ENCODE data around the gene MAP3K10. TPM values are rescaled to one million over a fixed set of nuclear protein-coding genes. Genes with fewer than 3 reads are reported as not detected.

The MAP3K10 gene
- total and polyA plus RNA-seq, 2 of the 4 experiments (the other 2 are of a cell fraction): 1.8 to 5.5 TPM

DNA sequence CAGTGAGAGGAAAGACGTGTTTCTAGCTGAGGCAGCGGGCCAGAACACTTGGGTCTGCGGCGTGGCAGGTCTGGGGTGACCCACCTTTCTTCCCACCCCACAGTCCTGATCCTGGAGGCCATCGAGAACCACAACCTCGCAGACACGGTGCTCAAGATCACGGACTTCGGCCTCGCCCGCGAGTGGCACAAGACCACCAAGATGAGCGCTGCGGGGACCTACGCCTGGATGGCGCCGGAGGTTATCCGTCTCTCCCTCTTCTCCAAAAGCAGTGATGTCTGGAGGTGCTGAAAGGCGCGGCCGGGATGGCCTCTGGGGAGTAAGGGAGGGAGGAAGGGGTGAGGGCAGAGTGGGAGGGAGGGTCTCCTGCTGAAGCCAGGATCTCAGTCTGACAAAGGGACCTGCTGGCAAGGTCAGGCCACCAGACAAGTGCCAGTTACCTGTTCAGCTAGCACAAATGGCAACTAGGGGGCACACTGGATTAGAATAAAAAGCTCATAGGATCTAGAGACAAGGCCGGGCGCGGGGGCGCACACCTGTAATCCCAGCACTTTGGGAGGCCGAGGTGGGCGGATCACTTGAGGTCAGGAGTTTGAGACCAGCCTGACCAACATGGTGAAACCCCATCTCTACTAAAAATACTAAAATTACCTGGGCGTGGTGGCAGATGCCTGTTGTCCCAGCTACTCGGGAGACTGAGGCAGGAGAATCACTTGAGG lies 7.2 kb downstream of the MAP3K10 start:
- Histone ChIP-seq H2BK120ac (ENCODE audit: low read depth, low read length) (no peak overlapping the region), H3K4me2 (ENCODE audit: low read depth, low read length) (no peak overlapping the region), H3K79me1 (ENCODE audit: low read depth in 1 of 2, low read length in 2 of 2) (peaks cover 0 to 13% of the 10 kb centered on the region in 2 experiments; a peak in 3 of 4 replicates), H3K4ac (ENCODE audit: low read depth, low read length) (no peak overlapping the region), H3K36me3 (ENCODE audit: control insufficient read depth, insufficient read depth, low read length) (peaks cover 14% of the 10 kb centered on the region), H3K18ac (ENCODE audit: low read depth, low read length) (no peak overlapping the region), H4K20me1 (ENCODE audit: insufficient read depth, low read length) (no peaks in the 10 kb centered on the region), H4K91ac (ENCODE audit: insufficient read depth, low read depth, low read length) (no peak overlapping the region), H2BK15ac (ENCODE audit: low read depth, low read length) (no peak overlapping the region), H3K4me3 (ENCODE audit: insufficient read depth, low read depth, low read length) (no peak overlapping the region), H3K9ac (ENCODE audit: low read depth, low read length) (no peak overlapping the region), H3K14ac (replicated peaks; ENCODE audit: low read depth, low read length) (no peak overlapping the region), H2AK9ac (replicated peaks; ENCODE audit: low read depth, low read length, poor library complexity) (no peak overlapping the region), H3K56ac (ENCODE audit: extremely low read depth, insufficient read depth, low read length) (no peak overlapping the region), H2BK5ac (ENCODE audit: low read depth, low read length, poor library complexity, severe bottlenecking) (no peak overlapping the region), H3K27ac (ENCODE audit: insufficient read depth, low read length) (no peak overlapping the region), H3K27me3 (ENCODE audit: control insufficient read depth, insufficient read depth, low read length) (no peaks in the 10 kb centered on the region), H3K4me1 (ENCODE audit: control insufficient read depth, insufficient read depth, low read length) (no peaks in the 10 kb centered on the region), H2BK20ac (ENCODE audit: low read depth, low read length) (no peak overlapping the region), H3K23ac (ENCODE audit: low read depth, low read length) (no peak overlapping the region), H3K9me1 (ENCODE audit: insufficient read depth, low read length) (peaks cover 5% of the 10 kb centered on the region), H4K8ac (ENCODE audit: low read depth in 2 of 2, low read length in 2 of 2) (no peak overlapping the region), H2AK5ac (ENCODE audit: low read depth, low read length) (no peak overlapping the region), H2AFZ (replicated peaks; ENCODE audit: low read length, poor library complexity) (no peak overlapping the region), H4K5ac (ENCODE audit: low read depth, low read length) (no peak overlapping the region), H3K9me3 (ENCODE audit: control insufficient read depth, insufficient read depth, low read length) (no peaks in the 10 kb centered on the region)
- in situ Hi-C loops (cut with MboI; ENCODE audit: low sequenced_read_pairs) (no loop called here), intact Hi-C loops (cut with micrococcal nuclease) (no loop called here), dilution Hi-C loops (cut with HindIII; ENCODE audit: low sequenced_read_pairs, unreplicated experiment) (no loop called here)
- CTCF ChIA-PET: no interaction called here
- POLR2A ChIA-PET (ENCODE audit: unreplicated experiment): no interaction called here
- ATAC-seq (ENCODE audit: low read depth) (no peak), DNase-seq (no peak)
- TF ChIP-seq, protein P1, sequence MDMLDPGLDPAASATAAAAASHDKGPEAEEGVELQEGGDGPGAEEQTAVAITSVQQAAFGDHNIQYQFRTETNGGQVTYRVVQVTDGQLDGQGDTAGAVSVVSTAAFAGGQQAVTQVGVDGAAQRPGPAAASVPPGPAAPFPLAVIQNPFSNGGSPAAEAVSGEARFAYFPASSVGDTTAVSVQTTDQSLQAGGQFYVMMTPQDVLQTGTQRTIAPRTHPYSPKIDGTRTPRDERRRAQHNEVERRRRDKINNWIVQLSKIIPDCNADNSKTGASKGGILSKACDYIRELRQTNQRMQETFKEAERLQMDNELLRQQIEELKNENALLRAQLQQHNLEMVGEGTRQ (IDR thresholded peaks at IDR 0.05; ENCODE audit: low read depth, low read length): no peak
- TF ChIP-seq BHLHE40 (IDR thresholded peaks at IDR 0.05; ENCODE audit: low read depth, low read length) (no peak), POLR2A (IDR thresholded peaks at IDR 0.05; ENCODE audit: low read depth, low read length) (no peak), MXI1 (IDR thresholded peaks at IDR 0.05; ENCODE audit: borderline replicate concordance, low read depth, low read length) (no peak), RFX5 (IDR thresholded peaks at IDR 0.05; ENCODE audit: low read depth, low read length) (no peak), CEBPB (IDR thresholded peaks at IDR 0.05; ENCODE audit: low read depth, low read length) (no peak), RCOR1 (IDR thresholded peaks at IDR 0.05; ENCODE audit: insufficient replicate concordance, low read length) (no peak), NFE2L2 (IDR thresholded peaks at IDR 0.05; ENCODE audit: low read depth, low read length) (no peak), MAFK (IDR thresholded peaks at IDR 0.05; ENCODE audit: low read depth, low read length) (no peak), RAD21 (IDR thresholded peaks at IDR 0.05; ENCODE audit: low read length) (no peak), SMC3 (IDR thresholded peaks at IDR 0.05; ENCODE audit: low read depth, low read length) (no peak), CHD1 (IDR thresholded peaks at IDR 0.05; ENCODE audit: low read depth, low read length) (no peak), FOS (IDR thresholded peaks at IDR 0.05; ENCODE audit: low read depth, low read length) (no peak), MAZ (IDR thresholded peaks at IDR 0.05; ENCODE audit: borderline replicate concordance, low read depth, low read length) (no peak)
- TF ChIP-seq, protein P2, sequence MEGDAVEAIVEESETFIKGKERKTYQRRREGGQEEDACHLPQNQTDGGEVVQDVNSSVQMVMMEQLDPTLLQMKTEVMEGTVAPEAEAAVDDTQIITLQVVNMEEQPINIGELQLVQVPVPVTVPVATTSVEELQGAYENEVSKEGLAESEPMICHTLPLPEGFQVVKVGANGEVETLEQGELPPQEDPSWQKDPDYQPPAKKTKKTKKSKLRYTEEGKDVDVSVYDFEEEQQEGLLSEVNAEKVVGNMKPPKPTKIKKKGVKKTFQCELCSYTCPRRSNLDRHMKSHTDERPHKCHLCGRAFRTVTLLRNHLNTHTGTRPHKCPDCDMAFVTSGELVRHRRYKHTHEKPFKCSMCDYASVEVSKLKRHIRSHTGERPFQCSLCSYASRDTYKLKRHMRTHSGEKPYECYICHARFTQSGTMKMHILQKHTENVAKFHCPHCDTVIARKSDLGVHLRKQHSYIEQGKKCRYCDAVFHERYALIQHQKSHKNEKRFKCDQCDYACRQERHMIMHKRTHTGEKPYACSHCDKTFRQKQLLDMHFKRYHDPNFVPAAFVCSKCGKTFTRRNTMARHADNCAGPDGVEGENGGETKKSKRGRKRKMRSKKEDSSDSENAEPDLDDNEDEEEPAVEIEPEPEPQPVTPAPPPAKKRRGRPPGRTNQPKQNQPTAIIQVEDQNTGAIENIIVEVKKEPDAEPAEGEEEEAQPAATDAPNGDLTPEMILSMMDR (conservative IDR thresholded peaks at IDR 0.05; ENCODE audit: low read depth, low read length): no peak
- TF ChIP-seq, protein P3, sequence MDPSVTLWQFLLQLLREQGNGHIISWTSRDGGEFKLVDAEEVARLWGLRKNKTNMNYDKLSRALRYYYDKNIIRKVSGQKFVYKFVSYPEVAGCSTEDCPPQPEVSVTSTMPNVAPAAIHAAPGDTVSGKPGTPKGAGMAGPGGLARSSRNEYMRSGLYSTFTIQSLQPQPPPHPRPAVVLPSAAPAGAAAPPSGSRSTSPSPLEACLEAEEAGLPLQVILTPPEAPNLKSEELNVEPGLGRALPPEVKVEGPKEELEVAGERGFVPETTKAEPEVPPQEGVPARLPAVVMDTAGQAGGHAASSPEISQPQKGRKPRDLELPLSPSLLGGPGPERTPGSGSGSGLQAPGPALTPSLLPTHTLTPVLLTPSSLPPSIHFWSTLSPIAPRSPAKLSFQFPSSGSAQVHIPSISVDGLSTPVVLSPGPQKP (IDR thresholded peaks at IDR 0.05; ENCODE audit: borderline replicate concordance, low read depth, low read length): no peak
- WGBS, 2 experiments (ENCODE audit: extremely low coverage in 2 of 2, insufficient read length in 1 of 2): 91% methylated on average over 4 of the region's 29 CpGs; no CpG with 5 or more reads in 1 of the 2 experiments
- BruUV-seq (replicated peaks): no TSS peak
